DND-41 (cell line): ENCODE measurements around the gene KIRREL3.

Source experiments
- EZH2 ChIP-seq: IDR thresholded peaks from 3 replicates; pipeline ENCODE4 v1.6.1; 2012; ENCODE audit warnings: borderline replicate concordance, low read depth, mild to moderate bottlenecking, moderate library complexity, low read length, inconsistent platforms; ENCODE audit not compliant: severe bottlenecking
- TF ChIP-seq, protein P1 (sequence below): IDR thresholded peaks from 2 replicates; pipeline ENCODE4 v1.5.1; 2012; ENCODE audit warnings: borderline replicate concordance, low read length, moderate library complexity, mild to moderate bottlenecking; ENCODE audit not compliant: poor library complexity, severe bottlenecking; ENCODE audit errors: extremely low read depth

DNA sequence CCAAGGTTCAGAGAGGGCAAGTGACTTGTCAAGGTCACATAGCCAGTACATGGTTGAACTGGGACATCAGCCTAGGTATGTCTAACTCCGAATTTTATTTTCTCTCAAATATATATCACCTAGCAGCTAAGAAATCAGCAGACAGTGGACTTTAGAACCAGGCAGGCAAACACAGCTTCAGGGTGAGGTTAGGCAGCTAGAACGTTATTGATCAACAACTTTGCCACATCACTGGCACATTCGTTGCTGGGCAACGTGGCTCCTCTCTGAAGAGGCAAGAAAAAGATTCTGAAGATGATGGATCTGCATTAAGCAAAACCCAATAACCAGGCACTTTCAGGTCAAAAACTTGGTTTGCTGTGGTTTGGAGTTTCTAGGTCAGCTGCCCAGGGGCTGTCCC lies 258.0 kb downstream of the KIRREL3 start:
- TF ChIP-seq, protein P1, sequence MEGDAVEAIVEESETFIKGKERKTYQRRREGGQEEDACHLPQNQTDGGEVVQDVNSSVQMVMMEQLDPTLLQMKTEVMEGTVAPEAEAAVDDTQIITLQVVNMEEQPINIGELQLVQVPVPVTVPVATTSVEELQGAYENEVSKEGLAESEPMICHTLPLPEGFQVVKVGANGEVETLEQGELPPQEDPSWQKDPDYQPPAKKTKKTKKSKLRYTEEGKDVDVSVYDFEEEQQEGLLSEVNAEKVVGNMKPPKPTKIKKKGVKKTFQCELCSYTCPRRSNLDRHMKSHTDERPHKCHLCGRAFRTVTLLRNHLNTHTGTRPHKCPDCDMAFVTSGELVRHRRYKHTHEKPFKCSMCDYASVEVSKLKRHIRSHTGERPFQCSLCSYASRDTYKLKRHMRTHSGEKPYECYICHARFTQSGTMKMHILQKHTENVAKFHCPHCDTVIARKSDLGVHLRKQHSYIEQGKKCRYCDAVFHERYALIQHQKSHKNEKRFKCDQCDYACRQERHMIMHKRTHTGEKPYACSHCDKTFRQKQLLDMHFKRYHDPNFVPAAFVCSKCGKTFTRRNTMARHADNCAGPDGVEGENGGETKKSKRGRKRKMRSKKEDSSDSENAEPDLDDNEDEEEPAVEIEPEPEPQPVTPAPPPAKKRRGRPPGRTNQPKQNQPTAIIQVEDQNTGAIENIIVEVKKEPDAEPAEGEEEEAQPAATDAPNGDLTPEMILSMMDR = no peak
- TF ChIP-seq EZH2 = no peak
